WI38 (cell line): ENCODE measurements around the gene BTBD9.
A peak's percentile ranks its signal among the peaks of the same experiment; 100 is the strongest.

Experiments
- H3K4me3 ChIP-seq: 2 replicates; pipeline ENCODE4 v1.5.1; 2011; ENCODE audit warnings: low read depth, mild to moderate bottlenecking, control low read depth, low read length
- CTCF ChIP-seq: IDR thresholded peaks from 2 replicates; pipeline ENCODE4 v1.5.1; 2012; ENCODE audit warnings: low read depth, mild to moderate bottlenecking, control low read depth, low read length

The BTBD9 gene

GRCh38 chr6:38268342-38268741 lies 371.4 kb downstream of the BTBD9 start:
- no peak overlapping the region for H3K4me3 ChIP-seq
- TF ChIP-seq CTCF, result no peak

- TF ChIP-seq CTCF, result no peak
- H3K4me3 ChIP-seq, result no peak overlapping the region
These were observed 372.8 kb downstream of the BTBD9 start for GRCh38 chr6:38266921-38267354.

- TF ChIP-seq CTCF, result no peak
- no peak overlapping the region for H3K4me3 ChIP-seq
These were observed 375.1 kb downstream of the BTBD9 start for GRCh38 chr6:38264605-38265004.

GRCh38 chr6:38262609-38263008 lies 377.1 kb downstream of the BTBD9 start:
- no peak for TF ChIP-seq CTCF
- peak overlapping the region; percentile 18; the same call in 1 of the 2 replicates for H3K4me3 ChIP-seq

GRCh38 chr6:38262026-38262425 lies 377.7 kb downstream of the BTBD9 start:
- H3K4me3 ChIP-seq, result peak overlapping the region; percentile 29

GRCh38 chr6:38261626-38262025 lies 378.1 kb downstream of the BTBD9 start:
- no peak for TF ChIP-seq CTCF

More at GRCh38 chr6:38262026-38262425, 377.7 kb downstream of the BTBD9 start:
- TF ChIP-seq CTCF, result no peak

GRCh38 chr6:38259736-38260135 lies 380.0 kb downstream of the BTBD9 start:
- no peak for TF ChIP-seq CTCF
- H3K4me3 ChIP-seq, result no peak overlapping the region

More at GRCh38 chr6:38261626-38262025, 378.1 kb downstream of the BTBD9 start:
- H3K4me3 ChIP-seq, result peak overlapping the region; percentile 29
